ENCODE data around the gene PRKCZ.

The PRKCZ gene

DNA sequence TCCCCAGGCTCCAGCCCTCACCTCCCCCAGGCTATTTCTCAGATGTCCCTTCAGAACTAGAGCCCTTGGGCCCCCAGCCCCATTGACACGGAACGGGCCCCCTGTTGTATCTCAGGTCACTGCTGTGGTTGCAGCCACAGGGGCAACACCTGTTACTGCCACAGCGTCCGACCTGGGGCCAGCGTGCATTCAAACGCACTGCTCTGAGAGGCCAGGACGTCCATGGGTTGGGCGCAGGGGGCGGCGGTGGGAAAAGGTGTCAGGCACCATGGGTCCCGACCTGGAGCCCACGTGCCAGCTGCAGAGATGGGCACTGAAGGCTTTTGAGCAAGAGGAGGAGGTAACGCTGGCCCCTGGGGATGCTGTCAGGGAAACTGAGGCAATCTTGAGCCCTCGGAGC is 131.1 kb downstream of the PRKCZ start:
- DNase-seq = no peak

DNA sequence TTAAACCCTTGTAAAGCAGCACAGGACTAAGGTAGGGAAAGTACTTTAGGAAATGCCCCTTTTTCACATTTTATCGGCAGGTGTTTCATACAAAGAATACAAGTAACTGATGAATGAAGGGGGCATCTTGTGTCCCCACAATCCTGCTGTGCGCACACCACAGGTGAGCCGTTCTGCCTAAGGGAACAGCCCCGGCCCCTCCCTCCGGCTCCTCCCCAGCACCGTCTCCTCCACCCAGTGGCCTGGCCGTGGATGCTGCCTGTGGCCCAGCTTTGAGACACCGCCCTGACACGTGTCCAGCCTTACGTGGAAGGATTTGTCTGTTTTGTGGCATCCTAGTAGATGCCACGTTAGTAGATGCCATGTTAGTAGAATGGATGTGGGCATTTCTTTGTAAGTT is 131.5 kb downstream of the PRKCZ start:
- DNase-seq = no peak

DNA sequence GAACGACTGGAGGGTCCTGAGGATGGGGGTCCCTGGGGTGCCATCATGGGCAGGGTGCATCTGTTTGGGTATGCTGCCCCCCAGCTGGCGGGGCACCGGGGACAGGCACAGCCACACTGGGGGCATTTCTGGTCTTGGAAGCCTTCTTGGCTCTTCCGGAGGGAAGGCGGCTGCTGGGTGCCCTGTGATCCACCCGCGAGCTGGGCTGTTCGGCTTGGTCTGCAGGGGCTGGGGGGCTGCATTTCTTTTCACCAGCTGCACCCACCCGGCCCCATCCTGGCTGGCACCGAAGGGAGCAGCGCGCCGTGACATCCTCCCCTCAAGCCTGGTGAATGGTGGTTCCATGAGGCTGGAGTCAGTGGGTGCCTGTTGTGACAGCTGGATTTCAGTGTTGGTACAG is 132.2 kb downstream of the PRKCZ start:
- DNase-seq = no peak

DNA sequence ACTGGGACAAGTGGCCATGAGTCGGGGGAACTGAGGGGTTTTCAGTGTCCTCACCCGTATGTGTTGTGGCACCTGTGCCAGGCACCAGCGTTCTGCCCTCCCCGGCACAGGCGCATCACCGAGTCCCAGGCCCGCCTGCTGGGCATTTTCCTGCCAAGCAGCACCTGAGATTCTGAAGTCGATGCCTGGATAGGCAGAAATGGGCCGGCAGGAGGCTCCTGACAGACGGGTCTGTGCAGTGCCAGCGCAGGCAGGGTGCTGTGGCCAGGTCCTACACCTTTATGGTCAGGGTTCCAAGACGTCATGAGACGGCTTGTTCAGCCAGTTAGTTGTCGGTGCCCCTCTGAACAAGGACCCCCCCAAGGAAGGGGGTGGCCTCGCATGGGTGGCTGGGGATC is 133.7 kb downstream of the PRKCZ start:
- DNase-seq = no peak

DNA sequence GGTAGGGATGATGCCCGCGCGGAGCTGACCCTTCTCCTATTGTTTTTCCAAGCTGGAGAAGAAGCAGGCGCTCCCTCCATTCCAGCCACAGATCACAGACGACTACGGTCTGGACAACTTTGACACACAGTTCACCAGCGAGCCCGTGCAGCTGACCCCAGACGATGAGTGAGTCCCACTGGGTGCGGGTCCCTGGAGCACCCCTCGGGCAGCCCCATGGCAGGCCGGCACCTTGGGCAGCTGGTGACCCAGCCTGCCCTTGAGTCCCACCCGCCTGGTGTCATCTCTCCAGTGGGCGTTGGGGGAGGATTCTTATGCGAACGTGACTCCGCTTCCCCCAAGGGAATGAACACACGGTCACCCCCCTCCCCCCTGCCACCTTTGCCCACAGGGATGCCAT is 134.3 kb downstream of the PRKCZ start:
- DNase-seq = no peak

DNA sequence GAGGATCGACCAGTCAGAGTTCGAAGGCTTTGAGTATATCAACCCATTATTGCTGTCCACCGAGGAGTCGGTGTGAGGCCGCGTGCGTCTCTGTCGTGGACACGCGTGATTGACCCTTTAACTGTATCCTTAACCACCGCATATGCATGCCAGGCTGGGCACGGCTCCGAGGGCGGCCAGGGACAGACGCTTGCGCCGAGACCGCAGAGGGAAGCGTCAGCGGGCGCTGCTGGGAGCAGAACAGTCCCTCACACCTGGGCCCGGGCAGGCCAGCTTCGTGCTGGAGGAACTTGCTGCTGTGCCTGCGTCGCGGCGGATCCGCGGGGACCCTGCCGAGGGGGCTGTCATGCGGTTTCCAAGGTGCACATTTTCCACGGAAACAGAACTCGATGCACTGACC is 134.7 kb downstream of the PRKCZ start:
- DNase-seq = no peak

DNA sequence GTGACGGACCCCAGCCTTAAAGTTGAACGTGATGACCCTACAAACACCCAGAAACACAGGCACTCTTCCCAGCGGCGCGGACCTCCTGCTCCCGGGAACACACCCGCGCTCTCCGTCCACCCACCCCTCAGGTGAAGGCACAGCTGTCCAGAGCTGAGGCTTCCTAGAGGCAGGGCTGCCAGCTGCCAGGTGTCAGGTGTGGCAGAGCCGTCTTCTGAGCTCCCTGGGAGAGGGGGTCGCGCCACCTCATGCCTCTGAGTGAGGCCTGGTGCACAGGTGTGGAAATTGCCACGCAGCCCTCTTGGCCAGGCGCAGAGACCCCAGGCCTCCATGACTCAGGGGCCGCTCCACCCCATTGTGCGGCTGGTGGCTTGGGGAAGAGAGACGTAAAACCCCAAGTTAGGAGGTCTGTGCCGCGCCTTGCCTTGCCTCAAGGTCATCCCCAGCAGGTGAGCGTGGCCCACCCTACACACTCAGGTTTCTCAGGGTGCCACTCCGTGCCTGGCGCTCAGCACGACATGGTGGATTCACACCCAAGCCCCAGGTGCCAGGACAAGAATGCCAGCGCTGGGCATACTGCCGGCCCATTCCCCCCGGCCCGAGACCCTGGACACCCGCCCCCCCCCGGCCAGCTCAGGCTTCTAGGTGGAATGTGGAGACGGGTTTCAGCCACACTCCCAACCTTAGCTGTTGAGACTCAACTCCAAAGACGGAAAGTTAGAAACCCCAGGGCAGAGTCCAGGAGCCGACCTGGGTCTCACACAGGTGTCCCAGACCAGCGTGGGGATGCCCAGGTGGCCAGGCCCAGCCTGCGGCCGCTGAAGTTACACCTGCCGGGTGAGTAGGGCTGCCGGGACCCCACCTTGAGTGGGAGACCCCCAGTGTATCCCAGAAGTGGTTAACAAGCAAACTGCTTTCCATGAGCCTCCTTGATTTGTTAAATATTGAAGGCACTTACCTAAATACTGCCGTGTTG is 136.0 kb downstream of the PRKCZ start:
- no peak for DNase-seq

DNA sequence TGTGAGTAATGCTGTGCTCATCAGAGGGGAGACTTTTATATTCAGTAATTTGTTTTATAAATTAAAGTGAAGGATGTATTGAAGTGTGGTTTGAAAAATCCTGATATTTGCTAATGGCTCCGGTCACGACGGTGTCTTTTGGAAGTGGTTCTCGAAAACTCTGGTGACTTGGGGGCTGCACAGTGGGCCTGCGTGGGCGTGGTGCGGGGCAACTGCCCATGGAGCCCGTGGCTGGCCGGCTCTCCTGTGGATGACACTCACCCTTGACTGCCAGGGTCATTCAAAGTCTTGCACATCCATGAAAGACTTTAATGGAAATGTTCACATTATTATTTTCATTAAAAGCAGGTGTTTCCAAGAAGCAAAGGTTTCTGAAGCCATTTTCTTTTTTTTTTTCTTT is 136.7 kb downstream of the PRKCZ start:
- no peak for DNase-seq

DNA sequence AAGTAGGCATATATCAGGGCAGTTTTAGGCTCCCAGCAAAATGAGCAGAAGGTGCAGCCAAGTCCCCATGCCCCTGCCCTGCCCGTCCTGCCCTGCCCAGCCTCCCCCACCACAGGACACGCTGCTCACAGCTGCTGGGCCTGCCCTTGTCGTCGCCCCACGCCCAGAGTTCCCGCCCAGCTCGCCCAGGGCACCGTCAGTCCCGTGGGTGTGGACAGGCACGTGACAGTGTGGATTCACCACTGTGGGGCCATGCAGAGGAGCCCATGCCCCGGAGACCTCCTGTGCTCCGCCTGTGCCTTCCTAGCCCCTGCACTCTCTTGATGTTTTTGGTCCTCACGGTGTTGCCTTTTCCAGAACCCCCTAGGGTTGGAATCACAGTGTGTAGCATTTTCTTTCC is 137.4 kb downstream of the PRKCZ start:
- DNase-seq = no peak

DNA sequence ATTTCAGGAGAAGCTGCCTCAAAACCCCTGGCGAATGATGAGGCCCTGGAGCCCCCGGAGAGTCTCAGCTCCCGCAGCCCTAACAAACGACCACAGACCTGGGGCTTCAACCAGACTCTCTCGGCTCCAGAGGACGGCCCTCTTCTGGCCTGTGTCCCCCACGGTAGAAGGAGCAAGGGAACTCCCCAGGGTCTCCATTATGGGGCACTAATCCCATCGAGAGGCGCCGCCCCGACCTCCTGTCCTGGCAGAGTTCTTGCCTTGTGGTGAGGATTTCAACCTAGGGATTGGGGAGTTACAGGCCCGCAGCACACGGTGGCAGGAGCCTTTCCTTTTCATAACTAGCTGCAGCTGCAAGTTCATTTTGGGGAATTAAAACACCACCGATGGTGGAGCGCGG is 138.1 kb downstream of the PRKCZ start:
- no peak for DNase-seq

DNA sequence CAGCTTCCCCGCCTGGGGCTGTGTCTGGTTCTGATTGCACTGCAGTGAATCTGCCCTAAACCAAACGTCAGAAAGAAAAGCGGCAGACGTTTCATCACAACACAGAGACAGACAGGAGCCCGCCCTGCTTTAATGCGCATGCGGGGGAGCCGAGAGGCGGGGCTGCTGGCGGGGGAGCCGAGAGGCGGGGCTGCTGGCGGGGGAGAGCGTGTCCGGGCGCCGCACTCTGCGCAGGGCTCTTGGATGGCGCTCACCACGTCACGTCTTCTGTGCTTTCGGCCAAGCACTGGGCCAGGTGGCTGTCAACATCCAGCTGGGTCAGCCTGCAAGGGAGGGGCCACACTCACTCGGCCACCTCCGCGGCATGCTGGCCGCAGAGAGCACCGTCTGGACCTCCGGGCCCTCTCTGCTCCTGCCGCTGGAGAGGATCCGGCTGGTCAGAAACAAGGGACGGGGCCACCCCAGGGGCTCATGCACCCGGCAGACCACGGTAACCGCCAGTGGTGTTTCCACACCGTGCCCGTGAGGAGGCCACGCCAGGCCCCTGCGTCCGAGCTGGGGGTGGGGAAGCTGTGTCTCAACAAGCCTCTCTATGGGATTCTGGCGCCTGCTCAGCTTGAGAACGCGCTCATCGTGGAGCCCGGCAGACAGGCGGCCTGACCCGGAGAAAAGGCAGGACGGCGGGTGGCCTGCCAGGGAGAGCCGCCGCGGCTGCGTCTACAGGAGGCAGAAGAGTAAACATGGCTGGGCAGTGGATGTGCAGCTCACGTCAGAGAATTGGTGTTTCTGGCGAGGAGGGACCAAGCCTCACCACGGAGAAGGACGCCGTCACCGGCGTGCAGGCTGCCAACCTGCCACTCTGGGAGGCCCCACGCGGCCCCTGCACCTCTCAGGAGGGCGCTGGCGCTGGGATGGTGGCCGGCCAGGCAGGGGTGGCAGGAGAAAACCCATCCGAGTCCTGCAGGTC is 139.5 kb downstream of the PRKCZ start:
- peak; percentile 86 for DNase-seq

DNA sequence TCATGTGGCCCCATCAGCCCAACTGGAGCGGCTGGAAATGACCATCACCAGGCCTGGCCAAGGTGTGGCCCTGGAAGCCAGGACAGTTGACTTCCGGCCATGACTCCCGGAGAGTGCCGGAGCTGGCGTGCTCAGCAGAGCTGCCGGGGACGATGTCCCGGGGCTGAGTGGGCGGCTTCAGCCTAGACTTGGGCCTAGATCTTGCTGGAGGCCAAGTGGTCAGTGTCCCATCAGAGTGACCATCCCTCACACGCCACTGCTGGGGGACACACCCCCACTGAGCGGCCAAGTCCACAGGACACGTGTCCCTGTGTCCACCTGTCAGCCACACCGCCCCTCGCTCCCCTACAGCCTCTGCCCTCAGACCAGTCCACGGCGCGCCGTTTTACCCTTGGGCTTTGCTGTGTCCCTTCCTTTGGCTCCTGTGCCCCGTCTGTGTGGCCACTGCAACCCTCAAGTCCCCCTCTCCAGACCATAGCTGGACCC is 140.3 kb downstream of the PRKCZ start:
- DNase-seq = no peak

DNA sequence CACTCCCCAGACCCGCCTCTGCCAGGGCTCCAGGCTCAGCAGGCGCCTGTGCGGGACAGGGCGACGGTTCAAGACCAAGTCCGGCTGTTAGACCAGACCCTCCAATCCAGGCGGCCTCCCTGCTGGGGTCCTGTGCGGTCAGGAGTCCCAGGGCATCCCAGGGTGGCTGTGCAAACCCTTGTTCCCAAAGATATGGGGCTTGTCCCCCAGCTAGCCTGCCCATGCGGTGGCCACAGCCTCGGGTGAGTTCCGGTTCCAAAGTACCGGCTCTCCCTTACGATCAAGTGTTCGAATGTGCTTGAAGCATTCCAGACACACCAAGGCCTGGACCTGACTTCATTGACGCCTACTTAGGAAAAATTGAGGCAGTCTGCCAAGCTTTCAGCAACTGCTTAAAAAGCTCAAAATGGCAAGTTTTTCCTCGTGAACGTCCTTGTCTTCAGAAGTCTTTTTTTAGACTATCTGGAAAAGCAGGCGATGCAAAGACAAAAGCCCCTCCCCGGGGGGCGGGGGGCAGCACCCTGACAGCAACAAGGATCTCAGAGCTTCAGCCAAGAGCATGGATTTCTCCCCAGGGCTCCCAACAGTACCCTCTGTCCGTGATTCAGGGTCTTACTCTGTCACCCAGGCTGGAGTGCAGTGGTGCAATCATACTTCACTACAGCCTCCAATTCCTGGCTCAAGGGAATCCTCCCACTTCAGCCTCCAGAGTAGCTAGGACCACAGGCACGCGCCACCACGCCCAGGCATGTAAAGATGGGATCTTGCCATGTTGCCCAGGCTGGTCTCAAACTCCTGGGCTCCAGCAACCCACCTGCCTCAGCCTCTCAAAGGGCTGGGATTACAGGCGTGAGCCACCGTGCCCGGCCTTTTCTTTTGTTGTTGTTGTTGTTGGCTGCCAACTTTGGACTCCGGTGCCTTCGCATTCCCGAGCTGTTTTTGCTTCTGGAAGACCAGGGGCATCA is 142.1 kb downstream of the PRKCZ start:
- no peak for DNase-seq

DNA sequence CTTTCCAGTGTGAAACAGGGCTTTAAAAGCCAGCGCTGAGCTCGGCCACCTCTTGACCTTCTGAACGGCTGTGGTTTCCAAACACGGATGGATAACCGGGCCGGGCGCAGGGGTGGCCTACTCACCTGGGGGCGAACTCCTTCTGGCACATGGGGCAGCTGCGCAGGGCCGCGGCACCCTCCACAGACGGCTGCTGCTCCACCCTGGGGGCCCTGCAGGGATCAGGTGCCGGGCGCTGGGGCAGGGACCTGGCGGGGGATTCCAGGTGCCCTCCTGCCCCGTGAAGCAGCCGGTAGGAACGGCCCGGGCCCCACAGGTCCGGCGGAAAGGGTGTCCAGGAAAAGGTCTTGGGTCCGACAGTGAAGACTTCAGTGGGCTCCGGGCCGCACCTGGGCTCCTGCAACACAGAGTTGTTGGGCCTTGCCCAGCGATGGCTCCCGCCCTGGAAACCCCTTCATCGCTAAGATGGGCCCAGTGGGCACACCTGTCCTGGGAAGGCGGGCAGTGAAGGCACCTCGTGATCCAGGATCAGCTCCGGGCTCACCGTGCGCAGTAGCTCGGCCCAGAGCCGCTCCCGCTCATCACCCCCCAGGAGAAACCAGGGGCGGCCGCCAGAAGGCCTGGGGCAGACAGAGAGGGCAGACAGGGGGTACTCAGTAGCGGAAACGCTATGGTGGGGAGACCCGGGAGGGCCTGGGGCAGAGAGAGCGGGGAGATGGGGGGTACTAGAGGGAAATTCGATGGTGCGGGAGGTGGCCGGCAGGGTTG is 143.5 kb downstream of the PRKCZ start:
- no peak for DNase-seq

DNA sequence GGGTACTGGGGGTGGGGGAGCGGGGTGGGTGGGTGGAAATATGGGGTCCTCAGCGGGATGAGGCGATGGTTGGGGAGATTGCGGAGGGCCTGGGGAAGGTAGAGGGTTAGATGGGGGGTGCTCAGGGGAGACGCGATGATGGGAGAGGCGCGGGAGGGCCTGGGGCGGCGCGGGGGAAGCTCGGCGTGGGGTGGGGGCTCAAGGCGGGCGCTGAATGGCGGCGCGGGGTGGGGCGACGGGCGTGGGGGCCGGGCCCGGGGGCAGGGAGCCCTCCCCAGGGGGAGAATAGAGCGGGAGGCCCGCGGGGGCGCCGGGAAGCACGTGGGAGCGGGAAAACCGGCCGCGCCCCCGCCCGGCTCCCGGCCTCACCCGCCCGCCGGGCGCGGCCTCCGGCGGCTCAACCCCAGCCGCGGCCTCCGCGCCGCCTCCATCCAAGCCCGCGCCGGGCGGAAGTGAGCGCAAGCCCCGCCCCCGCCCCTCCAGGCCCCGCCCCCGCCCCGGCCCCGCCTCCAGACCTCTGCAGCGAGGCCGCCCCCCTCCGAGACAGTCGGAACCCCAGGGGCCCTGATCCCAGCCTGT is 144.2 kb downstream of the PRKCZ start, which contains the start of gene FAAP20:
Gene FAAP20 (minus strand): TSS at position 454 of the 579 bp plus-strand sequence. CDS start 23 bp downstream, at position 431.
- DNase-seq = peak; percentile 38

DNA sequence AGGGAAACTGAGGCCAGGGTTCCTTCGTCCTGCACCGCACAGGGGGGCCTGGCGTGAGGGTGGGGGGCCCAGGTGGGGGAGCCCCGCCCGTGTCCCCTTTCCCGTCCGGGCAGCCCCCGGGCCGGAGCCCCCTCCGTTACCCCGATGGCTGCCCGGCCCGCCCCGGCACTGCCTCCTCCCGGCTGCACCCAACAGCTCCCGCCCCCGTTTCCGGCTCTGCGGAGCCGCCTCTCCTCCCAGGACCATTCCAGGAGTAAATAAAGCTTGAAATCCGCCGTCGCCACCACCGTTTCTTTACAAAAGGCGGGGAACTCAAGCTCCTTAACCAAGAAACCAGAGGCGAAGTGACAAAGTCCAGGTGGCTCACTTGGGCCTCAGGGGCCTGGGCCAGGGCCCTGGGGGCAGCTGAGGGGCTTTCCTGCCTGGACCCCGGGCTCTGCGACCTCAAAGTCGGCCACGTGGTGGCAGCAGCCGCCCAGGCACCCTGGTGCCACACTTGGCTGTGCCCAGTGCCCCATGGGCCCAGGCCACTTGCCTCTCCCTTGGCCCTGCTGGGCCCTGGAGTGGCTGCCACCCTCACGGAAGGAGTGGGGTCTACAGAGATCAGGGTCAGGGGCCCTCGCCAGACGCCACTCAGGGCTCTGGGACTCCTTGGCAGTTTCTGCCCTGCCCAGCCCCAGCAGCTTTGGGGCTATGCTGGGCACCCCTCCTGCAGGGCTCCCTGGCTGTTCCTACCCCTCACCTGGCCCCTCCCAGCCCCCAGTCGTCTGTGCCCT is 144.9 kb downstream of the PRKCZ start:
- DNase-seq = peak; percentile 72

DNA sequence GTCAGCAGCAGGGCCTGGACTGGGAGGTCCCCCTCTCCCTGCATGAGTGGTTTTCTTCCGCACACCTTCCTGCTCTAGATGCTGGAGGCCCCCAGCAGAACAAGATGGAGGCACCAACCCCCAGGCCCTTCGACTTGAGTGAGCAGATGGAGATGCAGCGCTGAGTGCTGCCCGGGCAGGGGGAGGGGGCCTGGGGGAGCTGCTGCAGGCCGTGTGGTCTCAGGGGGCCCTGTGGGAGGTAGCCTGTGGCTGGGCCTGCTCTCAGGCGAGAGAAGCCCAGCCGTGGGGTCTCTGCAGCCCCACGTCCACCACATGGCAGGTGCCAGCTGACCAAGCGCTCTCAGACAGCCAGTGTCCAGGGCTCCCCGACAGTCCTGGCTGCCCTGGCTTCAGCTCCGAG is 145.6 kb downstream of the PRKCZ start:
- DNase-seq = no peak

DNA sequence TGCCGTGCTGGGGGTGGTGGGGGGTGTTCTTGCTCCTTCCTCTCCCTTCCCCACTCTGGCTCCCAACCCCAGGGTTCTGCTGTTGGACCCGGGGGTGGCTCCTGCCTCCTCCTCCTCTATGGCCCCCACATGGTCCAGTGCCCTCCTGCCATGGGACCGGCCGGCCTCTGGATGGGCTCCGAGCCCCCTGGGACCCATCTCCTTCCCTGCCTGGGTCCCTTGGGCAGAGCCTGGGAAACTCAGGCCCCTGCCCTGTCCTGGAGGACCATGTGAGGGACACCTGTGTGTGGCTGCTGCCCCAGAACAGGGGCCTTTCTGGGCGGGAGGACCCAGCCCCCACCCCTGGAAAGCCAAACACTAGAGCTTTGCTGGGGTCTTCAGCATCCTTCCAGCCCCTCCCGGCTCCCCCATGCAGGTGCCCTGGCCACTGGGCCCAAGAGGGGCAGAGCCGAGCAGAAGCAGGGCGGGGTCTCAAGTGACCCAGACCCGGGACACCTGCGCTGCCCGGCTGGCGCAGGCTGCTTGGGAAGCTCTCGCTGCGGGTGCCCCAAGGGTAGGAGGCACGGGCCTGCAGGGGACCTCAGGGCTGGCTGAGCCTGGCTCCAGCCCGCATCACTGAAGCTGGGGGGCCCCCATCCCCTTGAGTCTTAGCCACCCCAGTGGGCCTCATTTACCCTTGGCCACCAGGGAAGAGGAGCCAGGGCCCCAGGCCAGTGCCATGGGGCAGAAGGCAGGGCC is 146.9 kb downstream of the PRKCZ start:
- DNase-seq = no peak

DNA sequence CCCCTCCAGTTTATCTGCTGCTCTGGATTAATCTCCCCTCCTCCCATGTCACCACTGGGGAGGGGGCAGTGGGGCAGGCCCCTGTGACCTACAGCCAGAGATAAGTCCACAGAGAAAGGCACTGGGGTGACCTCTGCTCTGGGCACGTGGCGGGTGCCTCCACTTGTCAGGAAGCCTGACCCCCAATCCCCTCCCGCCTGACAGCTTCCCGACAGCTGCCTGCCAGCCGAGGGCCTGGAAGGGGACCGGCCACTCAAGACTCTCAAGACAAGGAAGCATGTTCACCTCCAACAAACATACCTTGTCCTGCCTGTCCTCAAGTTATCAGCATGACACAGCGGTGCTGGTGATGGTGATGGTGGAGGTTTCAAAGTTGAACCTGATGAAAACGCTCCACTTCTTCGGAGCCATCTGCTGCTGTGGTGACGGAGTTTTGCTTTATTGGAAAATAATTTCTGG is 147.5 kb downstream of the PRKCZ start:
- no peak for DNase-seq

All from NCI-H1436 (cell line).